Uterus (tissue), 4 donors: ENCODE measurements around the gene AGBL1. TPM values are rescaled to one million over a fixed set of nuclear protein-coding genes. Genes with fewer than 3 reads are reported as not detected.

Source experiments
- DNase-seq, 2 donors: peaks; one replicate each; pipeline ENCODE4 v3.0.0-alpha.2; 2019 to 2020
- H3K27ac ChIP-seq, 2 donors: fragments of 200-600 bp; sonication (generic); 1 replicate in 1 of 2; 2 replicates in 1 of 2; pipeline ENCODE4 v1.5.1; 2016 to 2018
- H3K27me3 ChIP-seq, 2 donors: fragments of 200-600 bp; sonication (generic); one replicate each; pipeline ENCODE4 v1.5.1; 2018 to 2019; ENCODE audit warnings: control low read depth in 1 of 2
- H3K36me3 ChIP-seq, 2 donors: fragments of 200-600 bp; sonication (generic); one replicate each; pipeline ENCODE4 v1.5.1; 2019; ENCODE audit warnings: control low read depth in 1 of 2
- H3K4me1 ChIP-seq, 2 donors: fragments of 200-600 bp; sonication (generic); one replicate each; pipeline ENCODE4 v1.5.1; 2018 to 2019; ENCODE audit warnings: control low read depth in 1 of 2
- H3K4me3 ChIP-seq, 2 donors: fragments of 200-600 bp; sonication (generic); 1 replicate in 1 of 2; 2 replicates in 1 of 2; pipeline ENCODE4 v1.5.1; 2018 to 2019; ENCODE audit warnings: mild to moderate bottlenecking in 1 of 2
- H3K9me3 ChIP-seq, 2 donors: fragments of 200-600 bp; sonication (generic); one replicate each; pipeline ENCODE4 v1.5.1; 2019; ENCODE audit warnings: control low read depth in 1 of 2
- CTCF ChIP-seq, 4 experiments: fragments of 200-600 bp in 2 of 4; fragments of 450-650 bp in 2 of 4; sonication (generic) in 2 of 4; IDR thresholded peaks; one replicate each; pipeline ENCODE4 v1.5.1; 2016 to 2019; ENCODE audit warnings: antibody characterized with exemption in 4 of 4, mild to moderate bottlenecking in 2 of 4, moderate library complexity in 1 of 4
- POLR2A ChIP-seq, 2 donors: fragments of 450-650 bp; IDR thresholded peaks; one replicate each; pipeline ENCODE4 v1.6.1; 2016; ENCODE audit warnings: antibody characterized with exemption in 2 of 2, mild to moderate bottlenecking in 1 of 2, moderate library complexity in 1 of 2
- intact Hi-C: fragments of 100-400 bp; cut with DNase I; formaldehyde crosslinking; loops from one replicate; pipeline ENCODE4 v1.15.1; 2023; ENCODE audit warnings: low total_unique reads
- total RNA-seq, 4 donors: library from RNA; depleted of rRNA in 3 of 4; stranded (reverse); fragments of >200 nt in 3 of 4; gene quantifications; one replicate each; pipeline versions ENCODE4 v1.1.0 to v1.2.4, GENCODE V29; 2014 to 2023
- donor health status: DM: yes; HTN: yes; CAD: no.

AGBL1 gene
- total RNA-seq, 4 donors from 2014 or later: 0.07 TPM; not detected in 3

GRCh38 chr15:86608461-86609205, 529.0 kb downstream of the AGBL1 start:
- H3K36me3 ChIP-seq: no peaks in the 10 kb centered on the region
- no peak overlapping the region for H3K27ac ChIP-seq
- H3K9me3 ChIP-seq: no peaks in the 10 kb centered on the region
- H3K4me3 ChIP-seq: no peak overlapping the region
- intact Hi-C loops: no loop called here
- TF ChIP-seq POLR2A (IDR thresholded peaks at IDR 0.05) (no peak), CTCF (IDR thresholded peaks at IDR 0.05) (no peak)
- no peak for DNase-seq
- H3K4me1 ChIP-seq: no peaks in the 10 kb centered on the region
- H3K27me3 ChIP-seq: no peaks in the 10 kb centered on the region

- H3K9me3 ChIP-seq: no peaks in the 10 kb centered on the region
- DNase-seq: no peak
- TF ChIP-seq POLR2A (IDR thresholded peaks at IDR 0.05): no peak
- no peak for TF ChIP-seq CTCF (IDR thresholded peaks at IDR 0.05)
- H3K27ac ChIP-seq: no peak overlapping the region
- H3K4me1 ChIP-seq: no peaks in the 10 kb centered on the region
- H3K4me3 ChIP-seq: no peak overlapping the region
- intact Hi-C loops: no loop called here
- H3K27me3 ChIP-seq: no peaks in the 10 kb centered on the region
- H3K36me3 ChIP-seq: no peaks in the 10 kb centered on the region
Observed at GRCh38 chr15:86609275-86609674, 529.6 kb downstream of the AGBL1 start.

- Histone ChIP-seq H3K27me3 (no peaks in the 10 kb centered on the region), H3K4me3 (no peak overlapping the region), H3K27ac (no peak overlapping the region), H3K36me3 (no peaks in the 10 kb centered on the region), H3K4me1 (no peaks in the 10 kb centered on the region), H3K9me3 (no peaks in the 10 kb centered on the region)
- no peak for TF ChIP-seq CTCF (IDR thresholded peaks at IDR 0.05)
- TF ChIP-seq POLR2A (IDR thresholded peaks at IDR 0.05): no peak
- intact Hi-C loops: no loop called here
- no peak for DNase-seq
Observed at GRCh38 chr15:86610038-86610437, 530.4 kb downstream of the AGBL1 start.

GRCh38 chr15:86611417-86612040, 531.9 kb downstream of the AGBL1 start:
- intact Hi-C loops: no loop called here
- TF ChIP-seq CTCF (IDR thresholded peaks at IDR 0.05) (no peak), POLR2A (IDR thresholded peaks at IDR 0.05) (no peak)

GRCh38 chr15:86615411-86615810, 535.7 kb downstream of the AGBL1 start:
- H3K36me3 ChIP-seq: no peaks in the 10 kb centered on the region
- intact Hi-C loops: no loop called here
- H3K4me1 ChIP-seq: no peaks in the 10 kb centered on the region
- no peaks in the 10 kb centered on the region for H3K9me3 ChIP-seq
- no peak overlapping the region for H3K4me3 ChIP-seq
- H3K27ac ChIP-seq: no peak overlapping the region
- H3K27me3 ChIP-seq: no peaks in the 10 kb centered on the region
- DNase-seq: no peak
- TF ChIP-seq POLR2A (IDR thresholded peaks at IDR 0.05) (no peak), CTCF (IDR thresholded peaks at IDR 0.05) (no peak)

More at GRCh38 chr15:86611417-86612040, 531.9 kb downstream of the AGBL1 start:
- no peaks in the 10 kb centered on the region for H3K4me1 ChIP-seq
- no peak for DNase-seq
- no peak overlapping the region for H3K27ac ChIP-seq
- H3K9me3 ChIP-seq: no peaks in the 10 kb centered on the region
- H3K36me3 ChIP-seq: no peaks in the 10 kb centered on the region
- no peak overlapping the region for H3K4me3 ChIP-seq
- H3K27me3 ChIP-seq: no peaks in the 10 kb centered on the region
